AG10803 (cell line): ENCODE data around the gene MERTK.

Experiments
- DNase-seq: peaks from one replicate; pipeline ENCODE4 v3.0.0; 2010; ENCODE audit warnings: low read depth
- H3K4me3 ChIP-seq: 2 replicates; pipeline ENCODE4 v1.5.1; 2011; ENCODE audit warnings: mild to moderate bottlenecking, low read length, control low read depth
- TF ChIP-seq, protein P1 (sequence below): conservative IDR thresholded peaks from 2 replicates; pipeline ENCODE4 v1.5.1; 2011; ENCODE audit warnings: mild to moderate bottlenecking, low read length, control low read depth, inconsistent platforms

Gene MERTK

DNA sequence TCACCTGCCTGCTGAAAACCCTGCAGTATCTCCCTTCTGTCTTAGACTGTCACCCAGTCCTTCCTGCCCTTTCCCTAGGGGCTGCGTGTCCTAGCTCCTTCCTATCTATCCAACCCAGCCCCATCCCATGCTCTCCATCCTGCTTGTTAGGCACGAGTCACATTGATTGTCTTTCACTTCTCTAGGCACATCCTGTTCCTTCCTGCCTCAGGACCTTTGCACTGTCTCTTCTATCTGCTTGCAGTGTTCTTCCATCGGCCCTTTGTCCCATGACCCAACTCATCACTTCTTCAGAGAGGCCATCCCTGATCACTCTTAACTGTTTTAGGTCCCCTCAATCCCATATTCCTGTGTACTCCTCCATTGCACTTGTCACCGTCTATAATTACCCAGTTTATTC is 50.4 kb downstream of the MERTK start:
- no peak for DNase-seq
- no peak overlapping the region for H3K4me3 ChIP-seq
- TF ChIP-seq, protein P1, sequence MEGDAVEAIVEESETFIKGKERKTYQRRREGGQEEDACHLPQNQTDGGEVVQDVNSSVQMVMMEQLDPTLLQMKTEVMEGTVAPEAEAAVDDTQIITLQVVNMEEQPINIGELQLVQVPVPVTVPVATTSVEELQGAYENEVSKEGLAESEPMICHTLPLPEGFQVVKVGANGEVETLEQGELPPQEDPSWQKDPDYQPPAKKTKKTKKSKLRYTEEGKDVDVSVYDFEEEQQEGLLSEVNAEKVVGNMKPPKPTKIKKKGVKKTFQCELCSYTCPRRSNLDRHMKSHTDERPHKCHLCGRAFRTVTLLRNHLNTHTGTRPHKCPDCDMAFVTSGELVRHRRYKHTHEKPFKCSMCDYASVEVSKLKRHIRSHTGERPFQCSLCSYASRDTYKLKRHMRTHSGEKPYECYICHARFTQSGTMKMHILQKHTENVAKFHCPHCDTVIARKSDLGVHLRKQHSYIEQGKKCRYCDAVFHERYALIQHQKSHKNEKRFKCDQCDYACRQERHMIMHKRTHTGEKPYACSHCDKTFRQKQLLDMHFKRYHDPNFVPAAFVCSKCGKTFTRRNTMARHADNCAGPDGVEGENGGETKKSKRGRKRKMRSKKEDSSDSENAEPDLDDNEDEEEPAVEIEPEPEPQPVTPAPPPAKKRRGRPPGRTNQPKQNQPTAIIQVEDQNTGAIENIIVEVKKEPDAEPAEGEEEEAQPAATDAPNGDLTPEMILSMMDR, result no peak

- H3K4me3 ChIP-seq, result no peak overlapping the region
- TF ChIP-seq, protein P1, result no peak
- peak; percentile 28 for DNase-seq
Measured at GRCh38 chr2:111950236-111950635, 51.8 kb downstream of the MERTK start.

GRCh38 chr2:111951486-111951885 is 53.1 kb downstream of the MERTK start:
- no peak for DNase-seq
- no peak overlapping the region for H3K4me3 ChIP-seq
- TF ChIP-seq, protein P1, result no peak

GRCh38 chr2:111952871-111953452 is 54.6 kb downstream of the MERTK start:
- DNase-seq, result no peak
- H3K4me3 ChIP-seq, result no peak overlapping the region
- TF ChIP-seq, protein P1, result no peak

DNA sequence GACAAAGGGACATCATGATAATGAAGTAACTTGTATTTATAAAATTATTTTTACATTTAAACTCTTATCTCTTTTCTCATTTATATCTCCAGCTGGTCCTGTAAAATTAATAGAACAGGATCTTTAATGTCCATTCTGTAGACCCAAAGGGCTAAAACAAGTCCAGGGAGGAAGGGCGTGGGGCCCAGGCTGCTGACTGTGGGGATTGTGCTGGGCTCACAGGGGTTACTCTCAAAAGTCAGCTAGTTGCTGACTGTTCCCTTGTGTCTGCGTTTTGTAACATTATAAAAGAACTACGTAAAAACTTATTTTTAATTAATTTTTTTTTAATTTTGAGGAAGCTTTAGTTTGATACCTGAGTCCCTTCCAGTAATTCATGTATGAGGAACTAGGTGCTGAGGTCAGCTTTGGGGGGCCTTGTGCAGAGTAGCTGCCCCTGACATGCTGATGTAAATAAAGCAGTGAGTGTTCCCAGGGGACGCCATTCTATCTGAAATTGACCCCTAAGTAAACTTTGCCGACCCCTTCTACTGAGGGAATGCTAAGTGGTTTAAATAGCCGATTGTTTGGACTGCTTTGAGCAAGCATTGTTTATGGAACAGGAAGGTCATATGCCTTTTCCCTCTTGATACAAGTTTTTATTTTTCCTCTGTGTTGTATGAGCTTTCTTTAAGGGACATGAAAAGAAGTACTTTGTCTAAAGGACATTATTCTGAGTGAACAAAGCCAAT is 56.4 kb downstream of the MERTK start:
- no peak for DNase-seq
- TF ChIP-seq, protein P1, result no peak
- no peak overlapping the region for H3K4me3 ChIP-seq

GRCh38 chr2:111957872-111958354 is 59.5 kb downstream of the MERTK start:
- DNase-seq, result no peak
- TF ChIP-seq, protein P1, result no peak

GRCh38 chr2:111958901-111959300 is 60.5 kb downstream of the MERTK start:
- TF ChIP-seq, protein P1, result 0 out of 2 replicates have a peak, but pooled peaks have one; percentile 8
- no peak for DNase-seq
- H3K4me3 ChIP-seq, result no peak overlapping the region

More at GRCh38 chr2:111957872-111958354, 59.5 kb downstream of the MERTK start:
- H3K4me3 ChIP-seq, result no peak overlapping the region
